GM10266 (cell line): ENCODE measurements around the gene RANBP1.

Experiments
- DNase-seq: peaks from one replicate; pipeline ENCODE4 v3.0.0; 2012; ENCODE audit errors: extremely low spot score
- CTCF ChIP-seq: IDR thresholded peaks from 2 replicates; pipeline ENCODE4 v1.5.1; 2012; ENCODE audit warnings: mild to moderate bottlenecking, low read depth; ENCODE audit not compliant: control insufficient read depth, insufficient read depth; ENCODE audit errors: missing control alignments

The RANBP1 gene

DNA sequence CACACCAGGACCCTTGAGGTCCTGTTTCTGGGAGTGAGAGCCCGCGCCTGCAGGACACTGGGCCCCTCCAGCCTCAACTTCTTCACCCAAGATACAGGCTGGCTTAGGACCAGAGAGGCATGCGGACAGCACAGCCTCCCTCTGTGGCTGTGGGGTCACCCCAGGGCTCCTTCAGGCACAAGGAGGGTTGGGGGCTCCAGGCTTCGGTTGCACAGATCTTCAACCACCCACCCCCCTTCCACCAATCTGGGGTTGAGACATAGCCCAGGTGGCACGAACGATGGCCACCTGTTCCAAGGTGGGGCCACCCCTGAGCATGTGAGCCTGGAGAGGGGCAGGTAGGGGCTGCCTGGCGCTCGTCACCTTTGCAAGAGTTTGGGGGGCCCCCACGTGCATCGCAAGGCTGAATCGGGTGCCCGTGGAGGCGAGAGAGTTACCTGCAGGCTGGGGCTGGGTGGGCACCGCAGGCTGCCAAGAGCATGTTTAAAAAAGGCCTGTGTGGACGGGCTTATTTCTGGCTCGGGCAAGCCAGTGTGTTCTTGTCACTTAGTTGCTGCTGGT is 16.9 kb downstream of the RANBP1 start:
- TF ChIP-seq CTCF = no peak
- no peak for DNase-seq

- TF ChIP-seq CTCF = no peak
- DNase-seq = no peak
These were observed 18.1 kb downstream of the RANBP1 start for GRCh38 chr22:20133930-20134549.

DNA sequence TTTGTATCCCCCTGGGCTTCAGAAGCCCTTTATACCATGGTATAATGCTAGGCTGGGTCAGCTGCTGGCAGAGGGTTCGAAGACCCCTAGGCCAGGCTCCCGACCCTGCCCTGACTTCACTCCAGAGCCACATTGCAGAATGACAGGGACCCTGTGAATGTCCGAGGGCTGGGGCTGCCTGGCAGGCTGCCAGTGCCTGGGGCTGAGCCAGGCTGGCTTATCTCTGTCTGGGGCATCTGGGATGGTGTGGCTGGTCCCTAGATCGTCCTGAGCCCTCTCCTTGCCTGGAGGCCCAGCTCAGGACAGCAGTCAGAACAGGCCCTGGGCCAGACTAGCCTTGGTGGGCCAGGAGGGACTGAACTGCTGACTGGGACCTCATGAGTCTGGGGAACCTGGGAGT is 19.4 kb downstream of the RANBP1 start:
- no peak for TF ChIP-seq CTCF
- DNase-seq = no peak

- DNase-seq = no peak
- no peak for TF ChIP-seq CTCF
These were observed 20.1 kb downstream of the RANBP1 start for GRCh38 chr22:20135806-20136602.

DNA sequence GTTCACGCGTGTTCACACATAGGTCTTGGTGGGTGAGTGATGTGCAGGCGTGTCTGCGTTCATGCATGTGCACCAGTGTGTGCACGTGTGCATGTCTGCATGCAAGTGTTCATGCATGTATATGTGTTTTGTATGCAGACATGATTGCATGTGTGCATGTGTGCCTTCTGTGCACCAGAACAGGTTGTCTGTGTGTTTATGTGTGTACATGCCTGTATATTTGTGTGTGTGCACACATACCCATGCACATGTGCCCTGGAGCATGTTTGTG is 20.6 kb downstream of the RANBP1 start:
- TF ChIP-seq CTCF = no peak
- DNase-seq = no peak

GRCh38 chr22:20137113-20137512 is 21.2 kb downstream of the RANBP1 start:
- DNase-seq = no peak
- no peak for TF ChIP-seq CTCF

- no peak for TF ChIP-seq CTCF
- no peak for DNase-seq
These were observed 21.9 kb downstream of the RANBP1 start for GRCh38 chr22:20137671-20138416.
